GM12891 (cell line): ENCODE data around the gene PHKA2.

ENCODE experiments used
- DNase-seq: peaks from one replicate; pipeline ENCODE4 v3.0.0; 2011; ENCODE audit warnings: low spot score; ENCODE audit not compliant: insufficient read length
- FAIRE-seq: peaks from 2 replicates; lab custom pipeline; 2011; peaks lifted over from hg19 to GRCh38; lab: Jason Lieb, UNC
- PAX5 ChIP-seq: IDR thresholded peaks from 2 replicates; pipeline ENCODE4 v1.6.1; 2011; ENCODE audit warnings: low read length, moderate library complexity, mild to moderate bottlenecking; ENCODE audit not compliant: insufficient read depth, severe bottlenecking
- POLR2A ChIP-seq: IDR thresholded peaks from 2 replicates; pipeline ENCODE4 v1.6.1; 2011; ENCODE audit warnings: low read depth, low read length, control low read depth
- POLR2AphosphoS5 ChIP-seq: IDR thresholded peaks from 2 replicates; pipeline ENCODE4 v1.6.1; 2011; ENCODE audit warnings: low read depth, low read length, control low read depth
- POU2F2 ChIP-seq: IDR thresholded peaks from 2 replicates; pipeline ENCODE4 v1.6.1; 2011; ENCODE audit warnings: low read depth, mild to moderate bottlenecking, control low read depth, low read length, moderate library complexity
- SPI1 ChIP-seq: IDR thresholded peaks from 2 replicates; pipeline ENCODE4 v1.6.1; 2011; ENCODE audit warnings: low read depth, low read length, control low read depth
- TAF1 ChIP-seq: IDR thresholded peaks from 2 replicates; pipeline ENCODE4 v1.6.1; 2011; ENCODE audit warnings: low read depth, low read length, control low read depth

Gene PHKA2

DNA sequence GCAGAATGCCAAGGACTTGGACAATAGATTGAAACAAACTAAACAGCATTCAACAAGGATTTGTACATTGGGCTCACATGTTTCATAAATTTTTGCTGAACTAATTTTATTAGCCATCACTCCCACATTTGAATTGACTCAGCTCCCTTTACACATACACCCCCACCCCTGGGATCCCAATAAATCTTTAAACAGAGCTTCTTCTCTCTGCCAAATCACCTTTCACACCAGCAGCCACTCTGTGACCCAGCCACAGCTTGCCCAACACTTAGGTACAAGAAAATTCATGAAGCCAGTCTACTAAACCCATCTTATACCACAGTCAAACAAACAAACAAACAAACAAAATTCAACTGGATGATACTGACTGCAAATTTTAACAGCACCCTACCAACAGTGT is 21.6 kb downstream of the PHKA2 start:
- FAIRE-seq (peak; percentile 5), DNase-seq (no peak)
- no peak for TF ChIP-seq SPI1
- no peak for TF ChIP-seq TAF1
- TF ChIP-seq PAX5: no peak

DNA sequence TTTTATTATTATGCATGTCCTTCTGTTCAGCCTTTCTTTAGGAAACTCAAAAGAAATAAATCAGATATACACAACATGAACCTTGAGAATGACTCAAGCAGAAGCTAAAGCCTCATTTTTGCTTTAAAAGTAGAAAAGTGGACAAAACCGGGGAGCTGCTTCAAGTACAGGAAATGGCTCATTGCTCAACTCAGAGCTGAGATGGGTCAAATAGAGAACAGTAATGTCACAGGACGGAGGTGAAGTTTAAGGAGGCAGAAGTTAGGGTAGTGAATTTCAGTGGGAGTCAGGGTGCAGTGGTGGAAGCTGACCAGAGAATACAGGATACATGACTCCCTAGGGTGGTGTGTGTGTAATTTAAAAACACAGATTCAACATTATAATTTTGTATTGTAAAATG is 22.2 kb downstream of the PHKA2 start:
- FAIRE-seq (peak; percentile 23), DNase-seq (no peak)
- TF ChIP-seq TAF1: no peak
- TF ChIP-seq PAX5: no peak
- TF ChIP-seq POLR2AphosphoS5: no peak
- no peak for TF ChIP-seq POLR2A
- TF ChIP-seq SPI1: no peak
- TF ChIP-seq POU2F2: no peak

DNA sequence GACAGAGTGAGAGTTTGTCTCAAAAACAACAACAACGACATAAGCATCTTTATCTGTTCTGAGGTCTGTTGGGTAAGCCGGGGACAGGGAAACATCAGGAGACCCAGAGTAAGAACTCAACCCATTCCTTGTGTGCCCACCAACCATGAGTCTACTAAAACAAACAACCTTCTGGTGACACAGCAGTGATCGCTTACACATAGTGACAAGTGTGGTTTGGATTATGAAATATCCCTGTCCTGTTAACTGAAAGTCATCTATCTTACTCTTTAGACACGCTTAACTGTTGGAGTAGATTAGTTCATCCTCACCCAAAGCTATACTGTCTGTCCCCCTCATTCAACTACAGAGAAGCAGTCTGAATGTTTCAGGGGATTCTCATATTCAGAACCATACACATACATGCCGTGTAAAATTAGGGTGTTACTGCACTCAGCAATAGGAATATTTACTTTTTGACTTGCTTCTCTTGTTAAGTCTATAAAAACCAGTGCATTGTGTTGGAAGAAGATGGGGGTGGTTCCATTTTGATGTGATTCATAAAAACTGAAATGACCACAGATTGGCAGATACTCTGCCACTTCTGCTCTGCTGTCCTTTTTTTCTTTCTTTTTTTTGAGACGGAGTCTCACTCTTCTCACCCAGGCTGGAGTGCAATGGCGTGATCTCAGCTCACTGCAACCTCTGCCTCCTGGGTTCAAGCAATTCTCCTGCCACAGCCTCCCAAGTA is 27.4 kb downstream of the PHKA2 start:
- no peak for DNase-seq
- FAIRE-seq: no peak
- TF ChIP-seq POU2F2: no peak
- no peak for TF ChIP-seq PAX5
- no peak for TF ChIP-seq POLR2AphosphoS5
- no peak for TF ChIP-seq TAF1
- TF ChIP-seq SPI1: no peak
- no peak for TF ChIP-seq POLR2A

DNA sequence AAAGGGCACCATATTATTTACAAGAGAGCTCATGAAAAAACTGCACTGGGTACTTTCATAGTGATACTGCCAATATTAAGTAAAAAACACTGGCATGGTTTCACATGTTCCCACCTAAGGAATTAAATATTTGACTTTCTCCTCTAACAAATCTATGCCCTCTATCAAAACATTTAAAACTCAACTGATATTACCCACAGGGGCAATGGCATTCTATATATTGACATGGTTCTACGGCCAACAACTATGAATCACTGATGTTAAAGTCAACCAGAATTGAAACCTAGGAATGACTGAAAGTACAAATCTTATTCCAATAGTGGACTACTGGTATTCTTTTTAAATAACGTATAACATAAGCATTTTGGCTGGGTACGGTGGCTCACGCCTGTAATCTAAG is 28.2 kb downstream of the PHKA2 start:
- no peak for TF ChIP-seq POU2F2
- TF ChIP-seq PAX5: no peak
- no peak for TF ChIP-seq POLR2A
- TF ChIP-seq POLR2AphosphoS5: no peak
- no peak for TF ChIP-seq SPI1
- TF ChIP-seq TAF1: no peak
- FAIRE-seq: peak; percentile 64

DNA sequence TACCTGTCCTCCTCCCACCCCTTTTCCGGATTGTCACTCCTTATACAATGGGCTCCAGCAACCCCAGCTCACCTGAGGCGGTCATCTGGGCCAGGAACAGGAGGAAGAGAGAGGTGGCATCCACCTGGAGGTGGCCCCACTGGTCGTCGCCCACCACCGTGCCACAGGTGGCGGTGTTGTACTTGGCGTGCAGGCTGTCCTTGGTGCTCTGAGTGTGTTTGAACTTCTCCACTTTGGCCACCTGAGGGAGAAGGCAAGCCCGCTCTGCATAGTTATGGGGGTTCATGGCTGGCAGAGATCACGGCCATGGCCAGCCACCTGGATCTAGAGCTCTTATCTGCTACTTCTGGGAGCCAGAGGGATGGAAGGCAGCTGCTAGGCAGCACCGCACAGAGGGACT is 32.9 kb downstream of the PHKA2 start:
- FAIRE-seq (no peak), DNase-seq (no peak)
- no peak for TF ChIP-seq POLR2AphosphoS5
- no peak for TF ChIP-seq TAF1
- TF ChIP-seq SPI1: no peak
- no peak for TF ChIP-seq PAX5
- TF ChIP-seq POLR2A: no peak
- TF ChIP-seq POU2F2: no peak

More for the DNA sequence above, 28.2 kb downstream of the PHKA2 start:
- DNase-seq: no peak

DNA sequence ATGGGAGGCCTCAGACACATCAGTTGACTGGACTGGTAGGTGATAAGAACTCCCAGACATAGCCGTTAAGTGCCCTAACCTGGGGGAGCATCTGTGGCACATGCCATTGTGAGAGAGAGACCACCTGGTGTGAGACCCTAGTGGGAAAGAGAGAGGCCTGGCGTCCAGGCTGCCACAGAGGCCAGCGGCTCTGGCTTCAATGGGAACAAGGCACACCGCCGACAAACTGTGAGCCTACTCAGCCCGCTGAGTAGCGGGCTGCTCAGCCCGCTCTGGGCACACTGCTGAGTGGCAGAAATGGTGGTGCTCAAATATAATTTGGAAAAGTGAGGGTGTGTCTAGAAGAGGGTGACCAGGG is 34.0 kb downstream of the PHKA2 start:
- TF ChIP-seq POU2F2 (no peak), POLR2A (no peak), POLR2AphosphoS5 (no peak), TAF1 (no peak), PAX5 (no peak), SPI1 (no peak)
- DNase-seq (no peak), FAIRE-seq (no peak)

DNA sequence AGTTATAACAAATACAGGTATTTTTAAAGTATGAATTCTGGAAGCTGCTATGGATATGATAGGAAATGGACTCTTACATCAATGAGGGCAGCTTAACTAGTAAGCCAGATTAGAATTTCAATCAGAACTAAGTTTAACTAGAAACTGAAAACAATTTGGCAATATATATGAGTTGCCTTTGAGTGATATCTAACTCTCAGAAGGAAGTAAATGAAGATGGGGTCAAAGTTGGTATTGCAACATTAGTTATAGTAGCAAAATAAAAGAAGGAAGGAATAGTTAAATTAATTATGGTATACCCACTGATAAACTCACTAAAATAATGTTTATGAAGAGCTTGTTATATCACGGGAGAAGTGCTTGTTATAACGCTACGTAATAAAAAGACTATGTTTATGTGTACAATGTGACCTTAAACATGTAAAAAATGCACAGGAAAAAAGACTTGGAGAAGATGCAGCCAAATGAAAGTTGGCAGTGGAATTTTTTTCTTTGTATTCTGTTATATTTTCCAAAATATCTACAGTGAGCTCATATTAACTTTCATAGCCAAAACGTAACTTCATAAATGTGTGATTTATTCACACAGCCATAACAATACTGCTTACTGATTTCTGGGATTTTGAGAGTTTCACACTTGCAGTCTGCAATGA is 34.5 kb downstream of the PHKA2 start:
- TF ChIP-seq SPI1 (no peak), POLR2AphosphoS5 (no peak), POU2F2 (no peak), TAF1 (no peak), POLR2A (no peak), PAX5 (no peak)
- DNase-seq: no peak
- FAIRE-seq: no peak

DNA sequence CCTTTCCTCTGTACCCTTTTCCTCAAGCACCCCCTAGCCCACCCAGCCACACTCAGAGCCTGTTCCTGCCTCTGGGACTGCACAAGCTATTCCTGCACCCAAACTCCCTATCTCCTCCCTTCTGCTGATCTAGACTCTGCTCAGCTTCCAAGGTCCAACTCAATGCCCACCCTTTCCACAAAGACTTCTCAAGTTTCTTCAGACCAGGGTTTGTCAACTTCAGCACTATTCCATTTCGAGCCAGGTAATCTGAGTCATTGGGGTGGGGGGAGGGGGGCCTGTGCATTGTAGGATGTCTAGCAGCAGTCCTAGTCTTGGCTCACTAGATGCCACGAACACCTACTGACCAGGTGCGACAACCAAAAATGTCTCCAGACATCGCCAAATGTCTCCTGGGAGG is 37.3 kb downstream of the PHKA2 start:
- DNase-seq (no peak), FAIRE-seq (no peak)
- TF ChIP-seq TAF1: no peak
- no peak for TF ChIP-seq PAX5
- no peak for TF ChIP-seq SPI1
- no peak for TF ChIP-seq POU2F2
- TF ChIP-seq POLR2A: no peak
- no peak for TF ChIP-seq POLR2AphosphoS5

DNA sequence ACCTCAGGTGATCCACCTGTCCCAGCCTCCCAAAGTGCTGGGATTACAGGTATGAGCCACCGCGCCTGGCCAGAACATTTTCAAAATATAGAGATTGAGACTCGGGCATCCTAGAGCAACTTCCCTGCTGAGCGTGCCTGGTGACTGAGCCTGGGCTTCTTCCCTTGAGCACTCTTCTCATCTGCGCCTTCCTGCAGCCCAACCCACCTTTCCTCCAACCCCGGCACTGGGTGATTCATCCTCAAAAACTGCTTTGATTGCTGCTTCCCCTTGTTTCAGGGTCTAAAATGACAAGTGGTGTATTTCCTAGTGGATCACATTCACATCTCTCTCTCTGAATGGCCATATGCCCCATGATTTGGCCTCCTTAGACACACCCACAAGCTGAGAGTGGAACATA is 37.8 kb downstream of the PHKA2 start:
- FAIRE-seq (no peak), DNase-seq (no peak)
- TF ChIP-seq SPI1 (no peak), POU2F2 (no peak), POLR2AphosphoS5 (no peak), POLR2A (no peak), TAF1 (no peak), PAX5 (no peak)

DNA sequence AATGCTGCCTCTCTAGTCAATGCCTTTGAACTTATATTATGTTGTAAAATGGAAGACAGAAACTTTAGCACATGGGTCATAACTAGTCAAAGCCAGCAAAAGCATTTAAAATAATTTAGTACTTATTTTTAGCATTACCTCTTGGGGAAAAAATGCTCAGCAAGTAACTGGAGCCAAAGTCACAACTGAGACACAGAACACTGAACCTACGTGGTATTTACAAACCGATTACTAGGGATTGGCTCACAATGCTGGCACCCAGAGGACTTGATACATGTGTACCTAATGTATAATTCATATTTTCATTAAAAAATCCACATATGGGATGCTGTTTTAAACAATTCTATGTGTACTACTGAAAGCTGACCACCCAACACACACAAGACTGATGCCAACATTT is 38.4 kb downstream of the PHKA2 start:
- FAIRE-seq: no peak
- TF ChIP-seq POLR2A (no peak), TAF1 (no peak), POU2F2 (no peak), SPI1 (no peak), POLR2AphosphoS5 (no peak), PAX5 (no peak)
- DNase-seq: no peak
